ENCODE measurements around the gene ANKRD50.

GRCh38 chr4:124711471-124712371, 811 bp downstream of the ANKRD50 start:
- TF ChIP-seq POLR2A (IDR thresholded peaks at IDR 0.05) (no peak), CTCF (IDR thresholded peaks at IDR 0.05) (no peak)
